ENCODE results near the gene SLC38A10.
A peak's percentile ranks its signal among the peaks of the same experiment; 100 is the strongest.

SLC38A10 gene

GRCh38 chr17:81249223-81250040 is 45.7 kb downstream of the SLC38A10 start:
- ATAC-seq (ENCODE audit: low read depth) (no peak), DNase-seq (ENCODE audit: low spot score) (no peak)
- Histone ChIP-seq H3K27ac (ENCODE audit: poor library complexity, severe bottlenecking) (no peak overlapping the region), H3K4me3 (ENCODE audit: severe bottlenecking) (no peak overlapping the region), H3K4me1 (ENCODE audit: insufficient read depth, poor library complexity, severe bottlenecking) (no peaks in the 10 kb centered on the region), H3K36me3 (ENCODE audit: low read depth) (peaks cover 23% of the 10 kb centered on the region), H3K9me3 (ENCODE audit: severe bottlenecking) (no peaks in the 10 kb centered on the region), H3K27me3 (ENCODE audit: insufficient read depth, poor library complexity, severe bottlenecking) (no peaks in the 10 kb centered on the region)
- no peak for TF ChIP-seq CTCF (IDR thresholded peaks at IDR 0.05; ENCODE audit: poor library complexity, severe bottlenecking)

- Histone ChIP-seq H3K4me1 (ENCODE audit: insufficient read depth, poor library complexity, severe bottlenecking) (no peaks in the 10 kb centered on the region), H3K4me3 (ENCODE audit: severe bottlenecking) (no peak overlapping the region), H3K27me3 (ENCODE audit: insufficient read depth, poor library complexity, severe bottlenecking) (no peaks in the 10 kb centered on the region), H3K9me3 (ENCODE audit: severe bottlenecking) (no peaks in the 10 kb centered on the region), H3K27ac (ENCODE audit: poor library complexity, severe bottlenecking) (no peak overlapping the region), H3K36me3 (ENCODE audit: low read depth) (peaks cover 23% of the 10 kb centered on the region)
- ATAC-seq (ENCODE audit: low read depth) = no peak
- DNase-seq (ENCODE audit: low spot score) = no peak
- TF ChIP-seq CTCF (IDR thresholded peaks at IDR 0.05; ENCODE audit: poor library complexity, severe bottlenecking) = no peak
Measured at GRCh38 chr17:81248649-81249048, 46.5 kb downstream of the SLC38A10 start.

- Histone ChIP-seq H3K4me3 (ENCODE audit: severe bottlenecking) (no peak overlapping the region), H3K9me3 (ENCODE audit: severe bottlenecking) (no peaks in the 10 kb centered on the region), H3K27ac (ENCODE audit: poor library complexity, severe bottlenecking) (no peak overlapping the region), H3K36me3 (ENCODE audit: low read depth) (peaks cover 17% of the 10 kb centered on the region), H3K4me1 (ENCODE audit: insufficient read depth, poor library complexity, severe bottlenecking) (no peaks in the 10 kb centered on the region), H3K27me3 (ENCODE audit: insufficient read depth, poor library complexity, severe bottlenecking) (no peaks in the 10 kb centered on the region)
- DNase-seq (ENCODE audit: low spot score) (no peak), ATAC-seq (ENCODE audit: low read depth) (no peak)
- TF ChIP-seq CTCF (IDR thresholded peaks at IDR 0.05; ENCODE audit: poor library complexity, severe bottlenecking) = no peak
Measured at GRCh38 chr17:81247339-81247990, 47.6 kb downstream of the SLC38A10 start.

GRCh38 chr17:81246679-81247338 is 48.3 kb downstream of the SLC38A10 start:
- Histone ChIP-seq H3K27ac (ENCODE audit: poor library complexity, severe bottlenecking) (no peak overlapping the region), H3K4me1 (ENCODE audit: insufficient read depth, poor library complexity, severe bottlenecking) (no peaks in the 10 kb centered on the region), H3K4me3 (ENCODE audit: severe bottlenecking) (no peak overlapping the region), H3K27me3 (ENCODE audit: insufficient read depth, poor library complexity, severe bottlenecking) (no peaks in the 10 kb centered on the region), H3K9me3 (ENCODE audit: severe bottlenecking) (no peaks in the 10 kb centered on the region), H3K36me3 (ENCODE audit: low read depth) (peaks cover 17% of the 10 kb centered on the region)
- TF ChIP-seq CTCF (IDR thresholded peaks at IDR 0.05; ENCODE audit: poor library complexity, severe bottlenecking) = no peak
- 0 out of 3 replicates have a peak, but pooled peaks have one; percentile 1 for ATAC-seq (ENCODE audit: low read depth)
- DNase-seq (ENCODE audit: low spot score) = no peak
